Endothelial cell of umbilical vein (primary cell): ENCODE data around the gene TMEM145. TPM values are rescaled to one million over a fixed set of nuclear protein-coding genes. Genes with fewer than 3 reads are reported as not detected.

Experiments used
- BruUV-seq: library from RNA; stranded (reverse); fragments of 400-500 nt; replicated peaks from 2 replicates; lab custom pipeline; 2021; lab: Mats Ljungman, UMichigan
- CTCF ChIA-PET: fragments of 300-600, 350-600 bp; sonication (Branson Sonifier 250); formaldehyde crosslinking; loops from one replicate; lab custom pipeline; 2021; ENCODE audit warnings: antibody characterized with exemption, inconsistent platforms; lab: Charles Lee
- POLR2A ChIA-PET: fragments of 300-600, 350-600 bp; sonication (Branson Sonifier 250); formaldehyde crosslinking; loops from one replicate; lab custom pipeline; 2021; ENCODE audit warnings: antibody characterized with exemption, inconsistent platforms; lab: Charles Lee
- DNase-seq: peaks from one replicate; pipeline ENCODE4 v3.0.0-alpha.2; 2011; ENCODE audit warnings: low read depth, low spot score
- FAIRE-seq: peaks from 2 replicates; lab custom pipeline; 2011; peaks lifted over from hg19 to GRCh38; lab: Jason Lieb, UNC
- H2AFZ ChIP-seq: 2 replicates; pipeline ENCODE4 v1.6.0; 2012; ENCODE audit warnings: low read depth, low read length, control low read depth, inconsistent platforms
- H3K27ac ChIP-seq: 2 replicates; pipeline ENCODE4 v1.5.1; 2011; ENCODE audit warnings: low read depth, mild to moderate bottlenecking, control low read depth, low read length, moderate library complexity; ENCODE audit not compliant: insufficient read depth
- H3K27me3 ChIP-seq, 2 experiments: 2 replicates each; pipeline versions ENCODE4 v1.6.0 to v1.6.1; 2011; ENCODE audit warnings: low read length in 2 of 2, mixed read lengths in 1 of 2; ENCODE audit not compliant: control insufficient read depth in 2 of 2, insufficient read depth in 2 of 2
- H3K36me3 ChIP-seq, 2 experiments: 2 replicates in 1 of 2; 3 replicates in 1 of 2; pipeline ENCODE4 v1.5.1; 2011; ENCODE audit warnings: low read length in 2 of 2, mild to moderate bottlenecking in 1 of 2, moderate library complexity in 1 of 2; ENCODE audit not compliant: control insufficient read depth in 2 of 2, insufficient read depth in 2 of 2; ENCODE audit errors: extremely low read depth in 1 of 2
- H3K4me1 ChIP-seq: 3 replicates; pipeline ENCODE4 v1.5.1; 2011; ENCODE audit warnings: mild to moderate bottlenecking, low read length; ENCODE audit not compliant: control insufficient read depth, insufficient read depth; ENCODE audit errors: extremely low read depth
- H3K4me2 ChIP-seq: 2 replicates; pipeline ENCODE4 v1.6.1; 2011; ENCODE audit warnings: low read length, control low read depth, mixed read lengths; ENCODE audit not compliant: insufficient read depth
- H3K4me3 ChIP-seq, 3 experiments: fragments of 200-600 bp in 1 of 3; sonication (generic), shearing (Covaris generic) in 1 of 3; replicated peaks in 1 of 3; 2 replicates each; pipeline ENCODE4 v1.5.1; 2011 to 2016; ENCODE audit warnings: control low read depth in 3 of 3, low read length in 3 of 3, mild to moderate bottlenecking in 2 of 3, inconsistent platforms in 1 of 3, low read depth in 1 of 3, moderate library complexity in 1 of 3; ENCODE audit not compliant: insufficient read depth in 1 of 3
- H3K79me2 ChIP-seq: 2 replicates; pipeline ENCODE4 v1.6.0; 2012; ENCODE audit warnings: low read length, inconsistent platforms; ENCODE audit not compliant: control insufficient read depth, insufficient read depth
- H3K9ac ChIP-seq: replicated peaks from 2 replicates; pipeline ENCODE3; 2011; ENCODE audit warnings: low read length, control low read depth; ENCODE audit not compliant: insufficient read depth; ENCODE audit errors: extremely low read depth
- H3K9me1 ChIP-seq: replicated peaks from 3 replicates; pipeline ENCODE4 v1.6.0; 2011; ENCODE audit warnings: mild to moderate bottlenecking, low read length; ENCODE audit not compliant: control insufficient read depth, insufficient read depth; ENCODE audit errors: extremely low read depth
- H3K9me3 ChIP-seq: replicated peaks from 2 replicates; pipeline ENCODE4 v1.5.1; 2012; ENCODE audit warnings: low read length, inconsistent platforms; ENCODE audit not compliant: control insufficient read depth, insufficient read depth
- H4K20me1 ChIP-seq: replicated peaks from 2 replicates; pipeline ENCODE3; 2011; ENCODE audit warnings: mild to moderate bottlenecking, low read length; ENCODE audit not compliant: control insufficient read depth, insufficient read depth; ENCODE audit errors: extremely low read depth
- GATA2 ChIP-seq: IDR thresholded peaks from 2 replicates; pipeline ENCODE4 v1.7.0; 2011; ENCODE audit warnings: low read depth, mild to moderate bottlenecking, moderate library complexity, mixed read lengths, low read length; ENCODE audit not compliant: insufficient read length, insufficient read depth
- POLR2A ChIP-seq: IDR thresholded peaks from 2 replicates; pipeline ENCODE4 v1.6.1; 2012; ENCODE audit warnings: low read depth, mild to moderate bottlenecking, control low read depth, low read length
- POLR2AphosphoS5 ChIP-seq: IDR thresholded peaks from 2 replicates; pipeline ENCODE4 v1.6.1; 2012; ENCODE audit warnings: low read depth, mild to moderate bottlenecking, control low read depth, low read length, moderate library complexity; ENCODE audit not compliant: insufficient read depth
- dilution Hi-C: fragments of 300-500 bp; cut with MboI; formaldehyde crosslinking; loops from one replicate; pipeline ENCODE4 v1.15.0; 2019; ENCODE audit warnings: low sequenced_read_pairs; ENCODE audit not compliant: extremely low pct_ligation_motif_present
- intact Hi-C: fragments of 100-400 bp; cut with micrococcal nuclease; formaldehyde crosslinking; loops from one replicate; pipeline ENCODE4 v1.10.0; 2022
- polyA plus RNA-seq, 4 experiments: library from polyadenylated mRNA; depleted of rRNA in 3 of 4; stranded (reverse) in 3 of 4; unstranded in 1 of 4; fragments of >200 nt; gene quantifications; 2 replicates each; pipeline versions ENCODE4 v1.2.1 to v1.2.3, GENCODE V29; 2011 to 2012; ENCODE audit warnings: missing spikeins in 1 of 4
- total RNA-seq: library from RNA; stranded (reverse); gene quantifications from 2 replicates; pipeline ENCODE4 v1.2.3, GENCODE V29; 2021
- TF ChIP-seq, protein P1 (sequence below): IDR thresholded peaks from 2 replicates; pipeline ENCODE4 v1.6.1; 2011; ENCODE audit not compliant: insufficient read depth, insufficient read length

Gene TMEM145
- total and polyA plus RNA-seq, 2 donors (not counting 3 experiments of a cell fraction or from before 2014, with no cell fraction given), result not detected

DNA sequence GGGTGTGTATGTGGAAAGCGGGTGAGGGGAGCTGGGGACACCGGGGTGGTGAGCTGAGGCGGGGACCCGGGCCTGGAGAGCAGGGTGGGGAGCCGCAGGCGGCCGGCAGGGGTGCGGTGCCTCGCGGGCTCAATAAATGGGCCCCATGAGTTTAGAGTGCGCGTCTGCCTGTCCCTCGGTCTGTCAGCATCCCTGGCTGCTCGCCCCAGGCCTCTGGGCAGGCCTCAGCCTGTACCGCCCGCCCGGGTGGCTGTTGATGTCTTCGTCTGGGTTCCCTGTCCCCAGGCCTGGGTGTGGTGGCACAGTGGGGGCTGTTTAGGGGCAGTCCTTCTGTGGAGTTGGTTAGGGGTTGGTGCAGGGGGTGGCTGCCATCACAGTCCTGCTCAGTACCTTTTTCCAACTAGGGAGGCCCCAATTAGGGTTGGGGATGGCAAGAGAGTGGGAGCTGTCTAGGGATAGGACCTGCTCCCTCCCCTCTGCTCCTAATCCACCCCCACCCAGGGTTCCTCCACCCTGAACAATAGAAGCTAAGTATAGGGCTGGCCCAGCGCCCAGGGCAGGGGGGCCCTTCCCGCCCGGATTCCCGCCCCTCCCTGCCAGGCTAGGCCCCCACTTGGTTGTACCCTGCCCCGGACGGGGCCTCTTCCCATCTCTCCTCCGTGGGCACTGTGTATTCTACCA is 31.8 kb upstream of the TMEM145 start:
- peak; percentile 69 for DNase-seq
- H3K4me1 ChIP-seq, result peaks cover 63% of the 10 kb centered on the region
- intact Hi-C loops, result loop anchor here (2.0 kb wide), 3 partner anchors 64 to 168 kb away; partner anchors contain the start of genes DEDD2 and POU2F2

More for the DNA sequence above, 31.8 kb upstream of the TMEM145 start:
- BruUV-seq, result no TSS peak
- H4K20me1 ChIP-seq, result no peaks in the 10 kb centered on the region
- H3K9ac ChIP-seq, result peak overlapping the region; percentile 19
- CTCF ChIA-PET, result interaction anchor here (0.6 to 7.4 kb wide), 4 partner anchors 11 to 141 kb away, joined by 3 to 365 read pairs (median 3); partner anchors contain the start of gene GSK3A
- no peaks in the 10 kb centered on the region for H3K9me1 ChIP-seq
- TF ChIP-seq GATA2, result no peak
- TF ChIP-seq POLR2AphosphoS5, result no peak
- TF ChIP-seq, protein P1, sequence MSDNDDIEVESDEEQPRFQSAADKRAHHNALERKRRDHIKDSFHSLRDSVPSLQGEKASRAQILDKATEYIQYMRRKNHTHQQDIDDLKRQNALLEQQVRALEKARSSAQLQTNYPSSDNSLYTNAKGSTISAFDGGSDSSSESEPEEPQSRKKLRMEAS, result no peak
- peak; percentile 21 for TF ChIP-seq POLR2A
- H2AFZ ChIP-seq, result no peak overlapping the region
- dilution Hi-C loops, result no loop called here
- peak overlapping the region in 2 of 3 experiments; percentile 24 to 74 for H3K4me3 ChIP-seq
- peak; percentile 77 for FAIRE-seq
- no peaks in the 10 kb centered on the region for H3K27me3 ChIP-seq
- H3K27ac ChIP-seq, result peak overlapping the region; percentile 60
- H3K4me2 ChIP-seq, result peak overlapping the region; percentile 45
- no peaks in the 10 kb centered on the region for H3K36me3 ChIP-seq
- POLR2A ChIA-PET, result interaction anchor here (0.5 to 1.7 kb wide), 3 partner anchors 11 to 33 kb away, joined by 3 to 6 read pairs (median 5); no protein-coding TSS in a partner anchor
- H3K79me2 ChIP-seq, result peaks cover 26% of the 10 kb centered on the region
- H3K9me3 ChIP-seq, result no peaks in the 10 kb centered on the region
